Measurements from ENCODE around the gene BCLAF1.

DNA sequence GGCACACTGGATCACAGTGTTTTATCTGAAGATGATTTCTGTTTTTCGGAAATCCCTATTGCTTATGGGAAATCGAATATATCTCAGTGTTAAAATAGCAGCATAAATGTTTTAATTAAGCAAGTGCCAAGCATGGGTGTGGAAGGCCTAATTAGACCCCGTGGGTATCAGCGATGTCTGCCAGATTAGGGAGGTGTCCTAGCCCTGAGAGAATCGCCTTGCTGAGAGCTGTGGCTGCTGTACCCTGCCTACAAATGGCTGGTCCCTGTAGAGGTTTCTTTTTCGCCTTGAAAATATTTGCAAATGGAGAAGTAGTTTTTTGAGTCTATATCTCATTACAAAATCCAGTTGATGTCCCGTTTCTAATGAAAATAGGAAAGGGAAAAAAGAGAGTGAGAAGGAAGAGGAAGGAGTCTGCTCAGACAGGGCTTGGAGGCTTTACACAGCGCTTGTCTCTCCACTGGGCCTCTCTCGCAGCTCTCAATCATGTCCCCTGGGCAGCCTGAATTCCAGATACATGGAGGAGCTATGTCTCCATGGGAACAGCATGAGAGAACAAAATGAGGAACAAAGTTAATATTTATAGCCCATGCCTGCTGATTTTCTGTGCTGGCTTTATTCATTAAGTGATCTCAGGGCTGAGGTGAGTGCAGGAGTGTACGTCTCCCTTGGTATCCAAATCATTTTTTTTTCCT lies 35.2 kb upstream of the BCLAF1 start:
- TF ChIP-seq, protein P1, sequence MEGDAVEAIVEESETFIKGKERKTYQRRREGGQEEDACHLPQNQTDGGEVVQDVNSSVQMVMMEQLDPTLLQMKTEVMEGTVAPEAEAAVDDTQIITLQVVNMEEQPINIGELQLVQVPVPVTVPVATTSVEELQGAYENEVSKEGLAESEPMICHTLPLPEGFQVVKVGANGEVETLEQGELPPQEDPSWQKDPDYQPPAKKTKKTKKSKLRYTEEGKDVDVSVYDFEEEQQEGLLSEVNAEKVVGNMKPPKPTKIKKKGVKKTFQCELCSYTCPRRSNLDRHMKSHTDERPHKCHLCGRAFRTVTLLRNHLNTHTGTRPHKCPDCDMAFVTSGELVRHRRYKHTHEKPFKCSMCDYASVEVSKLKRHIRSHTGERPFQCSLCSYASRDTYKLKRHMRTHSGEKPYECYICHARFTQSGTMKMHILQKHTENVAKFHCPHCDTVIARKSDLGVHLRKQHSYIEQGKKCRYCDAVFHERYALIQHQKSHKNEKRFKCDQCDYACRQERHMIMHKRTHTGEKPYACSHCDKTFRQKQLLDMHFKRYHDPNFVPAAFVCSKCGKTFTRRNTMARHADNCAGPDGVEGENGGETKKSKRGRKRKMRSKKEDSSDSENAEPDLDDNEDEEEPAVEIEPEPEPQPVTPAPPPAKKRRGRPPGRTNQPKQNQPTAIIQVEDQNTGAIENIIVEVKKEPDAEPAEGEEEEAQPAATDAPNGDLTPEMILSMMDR (IDR thresholded peaks at IDR 0.05; ENCODE audit: low read length) = no peak
- no peak for TF ChIP-seq EZH2 (IDR thresholded peaks at IDR 0.05; ENCODE audit: borderline replicate concordance, low read length)
